Prostate gland (tissue), 2 donors: Measurements from ENCODE around the gene PLXNC1. TPM values are rescaled to one million over a fixed set of nuclear protein-coding genes. Genes with fewer than 3 reads are reported as not detected.

Experiments used
- DNase-seq: peaks from one replicate; pipeline ENCODE4 v3.0.0-alpha.2; 2019; ENCODE audit warnings: low spot score
- H3K27ac ChIP-seq, 2 donors: fragments of 200-600 bp; sonication (generic); 2 replicates each; pipeline ENCODE4 v1.5.1; 2017 to 2019
- H3K27me3 ChIP-seq: fragments of 200-600 bp; sonication (generic); replicated peaks from 2 replicates; pipeline ENCODE4 v1.5.1; 2019; ENCODE audit not compliant: insufficient read depth
- H3K36me3 ChIP-seq, 2 donors: fragments of 200-600 bp; sonication (generic); 1 replicate in 1 of 2; 2 replicates in 1 of 2; pipeline versions ENCODE4 v1.5.1 to v1.8.1; 2017 to 2019
- H3K4me1 ChIP-seq: fragments of 200-600 bp; sonication (generic); replicated peaks from 2 replicates; pipeline ENCODE4 v1.5.1; 2019
- H3K4me3 ChIP-seq, 2 donors: fragments of 200-600 bp; sonication (generic); 2 replicates each; pipeline ENCODE4 v1.5.1; 2017 to 2019
- H3K9me3 ChIP-seq: fragments of 200-600 bp; sonication (generic); 2 replicates; pipeline ENCODE4 v1.5.1; 2017
- CTCF ChIP-seq, 4 experiments: fragments of 200-600 bp in 2 of 4; fragments of 450-650 bp in 2 of 4; sonication (generic) in 2 of 4; IDR thresholded peaks; 1 replicate in 3 of 4; 2 replicates in 1 of 4; pipeline ENCODE4 v1.5.1; 2016 to 2019; ENCODE audit warnings: antibody characterized with exemption in 4 of 4, mild to moderate bottlenecking in 2 of 4, moderate library complexity in 2 of 4
- POLR2A ChIP-seq: fragments of 450-650 bp; IDR thresholded peaks from one replicate; pipeline ENCODE4 v1.6.1; 2016; ENCODE audit warnings: antibody characterized with exemption, mild to moderate bottlenecking
- POLR2AphosphoS5 ChIP-seq: sonication (generic); formaldehyde crosslinking; IDR thresholded peaks from one replicate; pipeline ENCODE4 v1.6.1; 2017; ENCODE audit warnings: antibody characterized with exemption
- WGBS: methylation state at CpG from one replicate; pipeline ENCODE4 v1.1.5; 2018; 5-methylcytosine and 5-hydroxymethylcytosine counted together
- intact Hi-C: fragments of 100-400 bp; cut with DNase I; formaldehyde crosslinking; loops from one replicate; pipeline ENCODE4 v1.14.2; 2022
- total RNA-seq, 2 donors: library from RNA; depleted of rRNA; stranded (reverse); fragments of >200 nt; gene quantifications; one replicate each; pipeline ENCODE4 v1.1.0, GENCODE V29; 2016

Gene PLXNC1
- total RNA-seq, 2 donors from 2014 or later: 2.7 to 118 TPM

- Histone ChIP-seq H3K4me1 (no peaks in the 10 kb centered on the region), H3K27ac (no peak overlapping the region), H3K36me3 (no peaks in the 10 kb centered on the region), H3K4me3 (no peak overlapping the region), H3K9me3 (no peaks in the 10 kb centered on the region), H3K27me3 (no peaks in the 10 kb centered on the region)
- no peak for TF ChIP-seq POLR2AphosphoS5
- no peak for DNase-seq
- intact Hi-C loops: no loop called here
- WGBS: 52% methylated on average over 6 of the region's 6 CpGs
Observed at GRCh38 chr12:94157981-94158411, 9.6 kb downstream of the PLXNC1 start.

GRCh38 chr12:94158666-94159065 is 10.3 kb downstream of the PLXNC1 start:
- intact Hi-C loops: no loop called here
- Histone ChIP-seq H3K9me3 (no peaks in the 10 kb centered on the region), H3K4me3 (no peak overlapping the region), H3K36me3 (no peaks in the 10 kb centered on the region), H3K4me1 (no peaks in the 10 kb centered on the region), H3K27me3 (no peaks in the 10 kb centered on the region), H3K27ac (no peak overlapping the region)
- TF ChIP-seq CTCF (IDR thresholded peaks at IDR 0.05): no peak
- TF ChIP-seq POLR2A: no peak
- TF ChIP-seq POLR2AphosphoS5: no peak
- 92% methylated on average over 8 of the region's 8 CpGs for WGBS
- no peak for DNase-seq

- Histone ChIP-seq H3K27ac (no peak overlapping the region), H3K36me3 (no peaks in the 10 kb centered on the region), H3K27me3 (no peaks in the 10 kb centered on the region), H3K4me1 (no peaks in the 10 kb centered on the region), H3K9me3 (no peaks in the 10 kb centered on the region), H3K4me3 (no peak overlapping the region)
- TF ChIP-seq POLR2A: no peak
- no peak for TF ChIP-seq POLR2AphosphoS5
- no peak for TF ChIP-seq CTCF (IDR thresholded peaks at IDR 0.05)
- DNase-seq: no peak
- 94% methylated on average over 3 of the region's 3 CpGs for WGBS
- intact Hi-C loops: no loop called here
Observed at GRCh38 chr12:94162108-94162507, 13.7 kb downstream of the PLXNC1 start.

GRCh38 chr12:94163850-94164249 is 15.5 kb downstream of the PLXNC1 start:
- Histone ChIP-seq H3K9me3 (no peaks in the 10 kb centered on the region), H3K36me3 (no peaks in the 10 kb centered on the region), H3K4me3 (no peak overlapping the region), H3K27me3 (no peaks in the 10 kb centered on the region), H3K27ac (no peak overlapping the region), H3K4me1 (no peaks in the 10 kb centered on the region)
- 64% methylated on average over 2 of the region's 2 CpGs for WGBS
- DNase-seq: no peak
- intact Hi-C loops: no loop called here
- TF ChIP-seq POLR2AphosphoS5 (no peak), CTCF (IDR thresholded peaks at IDR 0.05) (no peak), POLR2A (no peak)

GRCh38 chr12:94165138-94165537 is 16.8 kb downstream of the PLXNC1 start:
- 51% methylated on average over 4 of the region's 4 CpGs for WGBS
- H3K36me3 ChIP-seq: no peaks in the 10 kb centered on the region
- no peak overlapping the region for H3K4me3 ChIP-seq
- no peak for DNase-seq
- no peaks in the 10 kb centered on the region for H3K9me3 ChIP-seq
- no peaks in the 10 kb centered on the region for H3K4me1 ChIP-seq
- H3K27ac ChIP-seq: no peak overlapping the region
- H3K27me3 ChIP-seq: no peaks in the 10 kb centered on the region
- TF ChIP-seq POLR2A (no peak), CTCF (IDR thresholded peaks at IDR 0.05) (no peak), POLR2AphosphoS5 (no peak)
- intact Hi-C loops: no loop called here
